COLO668 (cell line): ENCODE results near the gene ZG16.

Source experiments
- DNase-seq: peaks from one replicate; lab custom pipeline; 2025; ENCODE audit not compliant: unreplicated experiment; lab: John Stamatoyannopoulos, UW

ZG16 gene

DNA sequence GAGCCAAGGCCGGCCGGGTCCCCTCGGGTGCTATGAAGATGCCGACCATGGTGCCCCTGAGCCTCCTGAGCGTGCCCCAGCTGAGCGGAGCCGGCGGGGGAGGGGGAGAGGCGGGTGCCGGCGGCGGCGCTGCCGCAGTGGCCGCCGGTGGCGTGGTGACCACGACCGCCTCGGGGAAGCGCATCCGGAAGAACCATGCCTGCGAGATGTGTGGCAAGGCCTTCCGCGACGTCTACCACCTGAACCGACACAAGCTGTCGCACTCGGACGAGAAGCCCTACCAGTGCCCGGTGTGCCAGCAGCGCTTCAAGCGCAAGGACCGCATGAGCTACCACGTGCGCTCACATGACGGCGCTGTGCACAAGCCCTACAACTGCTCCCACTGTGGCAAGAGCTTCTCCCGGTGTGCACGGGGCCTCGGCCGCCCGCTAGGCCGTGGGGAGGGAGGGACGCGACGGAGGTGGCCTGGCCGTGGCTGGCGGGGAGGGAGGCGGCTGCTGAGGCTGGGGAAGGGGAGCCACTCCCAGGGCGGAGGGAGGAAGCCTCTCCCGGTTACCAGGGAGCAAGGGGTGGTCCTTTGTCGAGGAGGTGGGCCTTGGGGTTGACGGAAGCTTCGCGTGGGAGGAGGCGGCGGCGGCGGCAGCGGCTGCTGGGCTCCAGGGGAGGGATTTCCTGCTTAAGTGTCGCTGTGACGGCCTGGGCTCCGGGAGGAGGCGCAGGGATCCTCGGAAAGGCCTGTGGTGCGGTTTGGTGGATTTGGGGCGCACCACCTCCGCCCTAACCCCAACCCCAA, 29.6 kb downstream of the ZG16 start:
- peak; percentile 85 for DNase-seq

DNA sequence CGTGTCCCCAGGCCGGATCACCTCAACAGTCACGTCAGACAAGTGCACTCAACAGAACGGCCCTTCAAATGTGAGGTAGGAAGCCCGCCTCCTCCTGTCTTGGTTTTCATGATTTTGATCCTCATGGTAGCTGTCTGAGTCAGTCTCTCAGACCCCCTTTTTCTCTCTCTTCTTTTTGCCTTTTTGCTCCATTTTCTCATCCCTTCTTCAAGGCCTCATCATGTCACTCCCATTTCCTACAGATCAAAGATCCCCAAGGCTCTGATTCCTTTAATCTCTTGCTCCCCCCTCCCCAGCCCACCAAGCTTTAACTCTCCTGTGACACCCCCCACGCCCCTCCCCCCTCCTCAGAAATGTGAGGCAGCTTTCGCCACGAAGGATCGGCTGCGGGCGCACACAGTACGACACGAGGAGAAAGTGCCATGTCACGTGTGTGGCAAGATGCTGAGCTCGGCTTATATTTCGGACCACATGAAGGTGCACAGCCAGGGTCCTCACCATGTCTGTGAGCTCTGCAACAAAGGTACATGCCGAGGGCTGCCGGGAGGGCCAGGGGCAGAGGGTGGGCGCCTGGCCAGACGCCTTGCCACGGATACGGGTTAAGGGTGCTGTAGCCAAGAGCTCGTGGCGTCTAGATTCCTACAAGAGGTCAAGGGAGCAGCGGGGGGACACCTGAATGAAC, 30.3 kb downstream of the ZG16 start:
- peak; percentile 11 for DNase-seq

DNA sequence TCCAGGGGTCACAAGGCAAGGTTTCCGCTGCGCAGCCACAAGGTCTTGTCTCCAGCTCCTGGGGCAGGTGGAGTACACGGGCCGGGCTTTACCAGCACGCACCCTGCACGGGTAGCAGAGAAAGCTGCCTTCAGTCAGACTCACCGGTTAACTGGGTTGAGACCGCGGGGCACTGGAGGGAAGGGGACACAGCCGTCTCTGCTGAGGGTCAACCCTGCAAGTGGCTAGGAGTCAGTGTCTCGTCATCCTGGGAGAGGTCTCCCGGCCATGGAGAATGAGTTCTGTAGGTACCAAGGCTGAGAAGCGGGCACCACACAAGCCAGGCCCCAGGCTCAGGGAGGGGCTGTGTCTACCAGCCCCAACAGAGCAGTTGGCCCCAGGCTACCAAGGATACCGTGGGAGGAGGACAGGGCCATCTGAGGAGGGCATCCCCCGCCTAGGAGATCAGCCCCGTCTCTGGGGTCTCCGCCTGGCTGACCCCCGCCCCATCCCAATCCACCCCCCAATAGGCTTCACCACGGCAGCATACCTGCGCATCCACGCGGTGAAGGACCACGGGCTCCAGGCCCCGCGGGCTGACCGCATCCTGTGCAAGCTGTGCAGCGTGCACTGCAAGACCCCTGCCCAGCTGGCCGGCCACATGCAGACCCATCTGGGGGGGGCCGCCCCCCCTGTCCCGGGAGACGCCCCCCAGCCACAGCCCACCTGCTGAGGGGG, 31.1 kb downstream of the ZG16 start:
- no peak for DNase-seq

DNA sequence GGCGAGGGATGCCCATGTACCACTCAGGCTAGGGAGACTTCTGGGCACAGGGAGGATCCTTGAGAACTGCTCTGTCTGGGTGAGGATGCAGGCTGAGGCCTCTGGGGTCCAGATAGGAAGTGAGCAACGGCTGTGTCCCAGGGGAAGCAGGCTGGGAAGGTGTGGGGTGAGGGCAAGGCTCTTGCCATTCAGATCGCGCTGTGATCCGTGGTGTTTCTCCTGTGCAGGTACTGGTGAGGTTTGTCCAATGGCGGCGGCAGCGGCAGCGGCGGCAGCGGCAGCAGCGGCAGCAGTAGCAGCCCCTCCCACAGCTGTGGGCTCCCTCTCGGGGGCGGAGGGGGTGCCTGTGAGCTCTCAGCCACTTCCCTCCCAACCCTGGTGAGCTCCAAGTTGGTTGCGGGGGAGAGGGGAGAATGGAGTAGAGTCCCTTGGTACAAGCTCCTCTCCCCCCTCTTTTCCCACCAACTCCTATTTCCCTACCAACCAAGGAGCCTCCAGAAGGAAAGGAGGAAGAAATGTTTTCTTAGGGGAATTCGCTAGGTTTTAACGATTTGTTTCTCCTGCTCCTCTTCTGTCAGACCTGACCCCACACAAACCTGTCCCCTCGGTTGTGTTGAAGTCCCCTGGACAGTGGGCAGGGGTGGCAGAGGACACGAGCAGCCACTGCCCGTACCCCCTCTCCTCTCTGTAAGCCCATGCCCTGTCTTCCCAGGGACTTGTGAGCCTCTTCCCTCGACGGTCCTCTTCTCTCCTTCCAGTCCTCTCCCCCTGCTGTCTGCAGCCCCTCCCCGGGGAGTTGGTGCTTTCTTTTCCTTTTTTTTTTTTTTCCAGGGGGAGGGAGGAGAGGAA, 32.0 kb downstream of the ZG16 start:
- DNase-seq = peak; percentile 15

DNA sequence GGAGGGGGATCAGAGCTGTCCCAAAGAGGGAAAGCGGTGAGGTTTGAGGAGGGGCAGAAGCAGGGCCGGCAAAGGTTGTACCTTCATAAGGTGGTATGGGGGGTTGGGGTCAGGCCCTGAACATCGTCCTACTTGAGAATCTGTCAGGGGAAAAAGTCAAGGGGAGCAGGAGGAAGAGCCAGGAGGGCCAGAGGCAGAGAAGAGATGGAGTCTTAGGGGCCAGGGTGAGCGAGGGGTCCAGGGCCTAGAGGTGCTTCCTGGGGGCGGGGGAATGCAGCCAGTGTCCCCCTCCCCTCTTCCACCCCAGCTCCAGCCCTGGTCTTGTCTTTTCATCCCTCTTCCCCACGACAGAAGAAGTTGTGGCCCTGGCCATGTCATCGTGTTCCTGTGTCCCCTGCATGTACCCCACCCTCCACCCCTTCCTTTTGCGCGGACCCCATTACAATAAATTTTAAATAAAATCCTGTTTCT, 32.7 kb downstream of the ZG16 start:
- no peak for DNase-seq

DNA sequence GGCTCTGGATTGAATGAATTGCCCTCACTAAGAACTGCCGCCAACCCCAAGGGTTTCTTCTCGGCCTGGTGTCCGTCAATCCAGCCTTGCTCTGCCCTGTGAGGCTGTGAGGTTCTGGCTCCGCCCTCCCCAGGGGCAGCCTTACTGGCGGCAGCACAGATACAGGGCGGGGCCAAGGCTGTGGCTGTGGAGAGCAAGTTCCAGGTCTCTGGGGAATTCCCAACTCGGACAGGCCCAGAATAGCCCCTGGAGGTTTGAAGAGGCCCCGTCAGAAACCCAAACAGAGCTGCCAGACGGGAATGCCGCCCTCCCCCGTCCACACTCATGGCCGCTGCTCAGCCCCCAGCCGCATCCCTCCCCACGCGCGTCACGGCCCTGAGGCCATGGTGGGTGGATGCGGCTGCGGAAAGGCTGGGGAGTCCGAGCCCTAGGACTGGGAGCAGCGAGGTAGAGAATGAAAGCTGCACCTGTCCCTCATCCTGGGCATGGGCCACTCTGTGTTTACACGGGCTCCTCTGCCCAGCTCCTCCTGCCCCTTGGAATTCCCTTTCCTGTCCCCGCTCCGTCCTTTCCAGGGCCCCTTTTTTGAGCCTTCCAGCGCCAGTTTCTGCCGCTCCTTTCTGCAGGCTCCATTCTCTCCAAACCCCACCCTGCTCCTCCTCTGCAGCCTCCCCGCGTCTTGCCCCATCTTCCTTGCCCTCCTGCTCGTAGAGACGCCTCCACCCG, 33.3 kb downstream of the ZG16 start:
- DNase-seq = peak; percentile 92

DNA sequence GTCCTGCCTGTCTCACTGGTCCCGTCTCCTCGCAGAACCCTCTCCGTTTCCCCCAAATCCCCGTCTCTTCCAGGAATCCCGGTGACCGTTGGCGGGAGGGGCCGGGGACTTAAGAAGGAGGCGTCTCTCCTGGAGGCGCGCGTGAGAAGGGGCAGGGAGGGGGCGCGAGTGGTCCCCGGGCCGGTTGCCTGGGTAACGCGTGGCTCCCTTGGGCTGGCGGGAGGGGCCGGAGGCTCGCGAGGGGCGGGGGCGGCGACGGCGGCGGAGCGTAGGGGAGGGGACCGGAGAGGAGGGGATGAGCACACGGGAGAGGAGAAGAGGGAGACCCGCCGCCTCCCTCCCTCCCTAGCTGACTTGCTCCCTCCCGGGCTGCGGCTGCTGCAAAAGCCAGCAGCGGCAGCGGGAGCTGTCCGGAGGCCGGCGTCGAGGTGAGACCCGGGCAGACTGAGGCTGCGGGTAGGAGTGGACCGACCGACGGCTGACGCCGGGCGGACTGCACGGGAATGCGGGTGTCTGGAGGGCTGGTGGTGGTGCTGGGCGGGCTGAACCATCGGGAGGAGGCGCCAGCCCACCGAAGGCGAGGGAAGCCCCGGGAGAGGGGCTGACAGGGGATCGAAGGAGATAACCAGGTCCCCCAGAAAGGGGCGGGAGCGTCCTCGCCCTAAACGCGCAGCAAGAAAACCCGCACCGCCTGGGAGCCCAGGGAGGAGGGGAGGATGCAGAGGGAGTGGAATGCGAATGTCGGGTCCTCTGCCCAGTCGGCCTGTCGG, 34.0 kb downstream of the ZG16 start, which contains the start of gene PRRT2:
TSS of gene PRRT2 (plus strand) at position 298 of the 770 bp plus-strand sequence. CDS start 862 bp downstream, outside the sequence.
- DNase-seq = peak; percentile 54

DNA sequence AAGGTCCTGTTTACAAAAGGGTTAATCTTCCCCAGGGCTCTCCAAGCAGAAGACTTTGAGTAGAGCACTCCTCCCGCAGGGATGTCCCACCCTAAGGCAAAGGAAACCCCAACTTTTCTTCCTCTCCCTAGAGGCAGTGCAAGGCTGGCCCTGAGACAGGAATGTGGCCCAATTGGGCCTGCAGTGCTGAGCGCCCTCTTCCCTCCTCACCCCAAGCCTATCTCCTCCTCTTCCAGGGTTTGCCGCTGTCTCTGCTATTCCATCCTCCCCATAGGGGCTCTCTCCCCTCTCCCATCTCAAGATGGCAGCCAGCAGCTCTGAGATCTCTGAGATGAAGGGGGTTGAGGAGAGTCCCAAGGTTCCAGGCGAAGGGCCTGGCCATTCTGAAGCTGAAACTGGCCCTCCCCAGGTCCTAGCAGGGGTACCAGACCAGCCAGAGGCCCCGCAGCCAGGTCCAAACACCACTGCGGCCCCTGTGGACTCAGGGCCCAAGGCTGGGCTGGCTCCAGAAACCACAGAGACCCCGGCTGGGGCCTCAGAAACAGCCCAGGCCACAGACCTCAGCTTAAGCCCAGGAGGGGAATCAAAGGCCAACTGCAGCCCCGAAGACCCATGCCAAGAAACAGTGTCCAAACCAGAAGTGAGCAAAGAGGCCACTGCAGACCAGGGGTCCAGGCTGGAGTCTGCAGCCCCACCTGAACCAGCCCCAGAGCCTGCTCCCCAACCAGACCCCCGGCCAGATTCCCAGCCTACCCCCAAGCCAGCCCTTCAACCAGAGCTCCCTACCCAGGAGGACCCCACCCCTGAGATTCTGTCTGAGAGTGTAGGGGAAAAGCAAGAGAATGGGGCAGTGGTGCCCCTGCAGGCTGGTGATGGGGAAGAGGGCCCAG, 34.9 kb downstream of the ZG16 start:
- DNase-seq = no peak

DNA sequence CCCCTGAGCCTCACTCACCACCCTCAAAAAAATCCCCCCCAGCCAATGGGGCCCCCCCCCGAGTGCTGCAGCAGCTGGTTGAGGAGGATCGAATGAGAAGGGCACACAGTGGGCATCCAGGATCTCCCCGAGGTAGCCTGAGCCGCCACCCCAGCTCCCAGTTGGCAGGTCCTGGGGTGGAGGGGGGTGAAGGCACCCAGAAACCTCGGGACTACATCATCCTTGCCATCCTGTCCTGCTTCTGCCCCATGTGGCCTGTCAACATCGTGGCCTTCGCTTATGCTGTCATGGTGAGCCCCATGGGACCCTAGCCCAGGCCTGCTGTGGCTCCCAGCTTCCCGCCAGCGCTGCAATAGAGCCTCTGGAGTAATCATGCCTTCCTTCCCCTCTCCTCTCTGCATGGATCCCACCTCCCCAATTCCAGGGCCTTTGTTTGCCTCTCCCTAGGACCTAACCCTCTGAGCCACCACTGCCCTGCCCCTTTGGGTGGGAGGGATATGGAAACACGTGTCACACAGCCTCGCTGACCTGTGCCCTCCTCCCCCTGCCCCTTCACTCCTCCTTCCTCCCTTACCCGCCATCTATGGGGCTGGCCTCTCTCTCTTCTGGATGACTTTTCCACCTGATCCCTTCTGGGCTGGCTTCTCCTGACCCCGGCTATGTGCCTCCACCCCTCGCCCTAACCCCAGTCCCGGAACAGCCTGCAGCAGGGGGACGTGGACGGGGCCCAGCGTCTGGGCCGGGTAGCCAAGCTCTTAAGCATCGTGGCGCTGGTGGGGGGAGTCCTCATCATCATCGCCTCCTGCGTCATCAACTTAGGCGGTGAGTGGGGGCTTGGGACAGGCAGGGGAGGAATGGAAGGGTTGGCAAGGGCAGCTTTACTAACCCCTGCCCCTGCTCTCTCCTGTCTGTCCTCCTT, 35.8 kb downstream of the ZG16 start:
- DNase-seq = no peak

DNA sequence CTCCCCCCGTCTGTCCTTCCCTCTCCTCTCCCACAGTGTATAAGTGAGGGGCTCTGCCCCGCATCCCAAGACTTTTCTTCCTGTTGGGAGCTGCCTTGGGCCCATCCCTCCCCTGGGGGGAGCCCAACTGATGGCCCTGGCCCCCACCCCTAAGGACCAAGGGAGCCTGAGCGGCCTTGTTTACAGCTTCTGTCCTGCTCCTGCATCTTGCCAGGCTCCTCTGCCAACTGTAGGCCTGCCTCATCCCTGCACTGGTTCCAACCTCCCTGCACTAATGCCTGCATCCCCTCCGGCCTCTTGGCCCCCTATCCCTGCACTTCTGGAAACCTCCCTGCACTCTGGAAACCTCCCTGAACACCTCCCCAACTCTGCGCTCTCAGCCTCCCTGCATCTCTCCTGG, 36.5 kb downstream of the ZG16 start:
- DNase-seq = no peak

DNA sequence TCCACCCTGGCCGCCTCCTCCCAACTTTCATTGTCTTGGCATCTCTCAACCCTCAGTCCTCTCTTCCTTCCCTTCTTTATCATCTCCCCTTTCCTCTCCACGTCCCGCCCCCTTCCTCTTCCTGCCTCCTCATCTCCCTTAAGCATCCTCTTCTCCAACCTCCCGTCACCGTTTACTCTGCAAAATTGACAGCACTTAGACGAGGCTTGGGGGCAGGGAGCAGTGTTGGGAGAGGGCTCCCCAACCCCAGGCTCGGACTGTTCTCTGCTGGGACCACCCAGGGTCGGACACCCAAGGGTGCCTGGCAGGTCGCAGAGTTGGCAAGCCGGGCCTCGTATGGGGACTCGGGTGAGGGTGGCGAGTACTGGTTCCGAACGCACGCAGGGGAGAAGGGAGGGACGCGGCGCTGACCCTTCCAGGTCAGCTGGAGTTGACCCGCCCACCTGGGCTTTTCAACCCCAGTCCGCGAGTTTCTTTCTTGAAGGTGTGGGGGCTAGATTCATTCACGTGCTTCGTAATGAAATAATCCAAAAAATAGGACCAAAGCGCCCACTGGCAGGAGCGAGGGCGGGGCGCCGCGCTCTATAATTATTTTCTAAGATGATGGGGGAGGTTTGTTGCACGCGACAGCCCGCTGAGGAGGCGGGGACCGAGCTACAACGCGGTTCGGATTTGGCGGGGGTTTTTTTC, 37.1 kb downstream of the ZG16 start:
- peak; percentile 54 for DNase-seq

DNA sequence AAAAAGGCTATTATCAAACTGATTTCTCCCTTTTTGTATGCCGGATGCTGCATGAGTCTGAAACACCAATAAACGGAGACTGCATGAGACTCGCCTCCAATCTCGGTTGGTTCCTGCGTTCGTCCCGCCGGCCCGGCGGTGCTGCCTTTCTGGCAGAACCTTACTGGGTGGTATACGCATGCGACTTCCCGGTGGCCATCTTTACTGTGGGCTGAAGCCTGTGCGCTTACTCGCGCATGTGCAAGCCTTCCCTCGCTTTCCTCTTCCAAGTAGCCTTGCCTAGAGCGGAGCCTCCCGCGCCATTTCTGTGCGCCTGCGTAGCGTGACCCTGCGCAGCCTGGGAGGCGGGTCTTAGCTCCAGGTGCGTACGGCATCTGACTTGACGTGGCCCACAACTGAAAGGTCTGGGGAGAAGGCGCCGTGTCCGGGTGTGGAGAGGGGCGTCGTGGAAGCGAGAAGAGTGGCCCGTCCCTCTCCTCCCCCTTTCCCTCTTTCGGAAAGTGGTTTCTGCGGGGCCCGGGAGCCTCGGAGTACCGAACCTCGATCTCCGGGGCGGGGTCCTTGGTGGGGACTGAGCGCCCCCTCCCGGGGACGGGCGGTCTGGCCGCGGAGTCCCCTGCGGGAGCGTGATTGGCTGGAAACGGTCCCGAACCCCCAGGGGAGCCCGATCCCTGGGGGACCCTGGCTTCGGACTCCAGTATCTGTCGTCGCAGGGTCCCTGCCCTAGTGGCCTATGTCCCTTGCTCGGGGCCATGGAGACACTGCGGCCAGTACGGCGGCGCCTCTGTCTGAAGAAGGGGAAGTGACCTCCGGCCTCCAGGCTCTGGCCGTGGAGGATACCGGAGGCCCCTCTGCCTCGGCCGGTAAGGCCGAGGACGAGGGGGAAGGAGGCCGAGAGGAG, 38.0 kb downstream of the ZG16 start, which contains the start of gene PAGR1:
TSS of gene PAGR1 (plus strand) at position 360 of the 901 bp plus-strand sequence. CDS start at position 734, 374 bp downstream.
- DNase-seq = peak; percentile 98

DNA sequence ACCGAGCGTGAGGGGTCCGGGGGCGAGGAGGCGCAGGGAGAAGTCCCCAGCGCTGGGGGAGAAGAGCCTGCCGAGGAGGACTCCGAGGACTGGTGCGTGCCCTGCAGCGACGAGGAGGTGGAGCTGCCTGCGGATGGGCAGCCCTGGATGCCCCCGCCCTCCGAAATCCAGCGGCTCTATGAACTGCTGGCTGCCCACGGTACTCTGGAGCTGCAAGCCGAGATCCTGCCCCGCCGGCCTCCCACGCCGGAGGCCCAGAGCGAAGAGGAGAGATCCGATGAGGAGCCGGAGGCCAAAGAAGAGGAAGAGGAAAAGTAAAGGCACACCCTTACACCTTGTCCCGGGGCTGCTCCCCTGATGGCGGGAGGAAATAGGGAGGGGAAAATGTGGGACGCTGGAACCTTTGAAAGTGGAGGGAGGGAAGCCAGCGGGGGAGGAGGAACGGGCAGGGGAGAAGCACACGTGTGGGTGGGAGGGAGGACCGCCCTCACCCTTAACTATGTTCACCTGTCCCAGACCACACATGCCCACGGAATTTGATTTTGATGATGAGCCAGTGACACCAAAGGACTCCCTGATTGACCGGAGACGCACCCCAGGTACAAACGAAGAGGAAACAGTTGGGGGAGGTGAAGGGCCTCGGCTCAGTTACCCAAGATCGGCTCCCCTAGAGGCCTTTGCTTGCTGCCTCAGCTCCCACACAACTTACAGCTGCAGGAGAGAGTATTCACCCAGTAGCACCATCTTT, 38.8 kb downstream of the ZG16 start:
- DNase-seq = peak; percentile 67

DNA sequence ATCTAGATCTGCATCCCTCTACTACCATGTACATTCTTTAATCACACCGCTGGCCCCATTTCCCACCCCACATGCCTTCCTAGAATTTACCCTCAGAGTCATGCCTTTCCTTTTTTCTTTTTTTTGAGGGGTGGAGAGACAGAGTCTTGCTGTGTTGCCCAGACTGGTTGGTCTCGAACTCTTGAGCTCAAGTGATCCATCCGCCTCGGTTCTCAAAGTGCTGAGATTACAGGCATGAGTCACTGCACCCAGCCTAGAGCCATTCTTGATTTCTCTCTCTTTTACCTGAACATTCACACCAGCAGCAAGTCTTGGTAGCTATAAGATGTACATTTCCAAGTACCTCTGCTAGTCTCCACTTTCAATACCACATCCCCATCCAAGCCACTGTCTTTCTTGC, 40.0 kb downstream of the ZG16 start:
- DNase-seq = no peak

DNA sequence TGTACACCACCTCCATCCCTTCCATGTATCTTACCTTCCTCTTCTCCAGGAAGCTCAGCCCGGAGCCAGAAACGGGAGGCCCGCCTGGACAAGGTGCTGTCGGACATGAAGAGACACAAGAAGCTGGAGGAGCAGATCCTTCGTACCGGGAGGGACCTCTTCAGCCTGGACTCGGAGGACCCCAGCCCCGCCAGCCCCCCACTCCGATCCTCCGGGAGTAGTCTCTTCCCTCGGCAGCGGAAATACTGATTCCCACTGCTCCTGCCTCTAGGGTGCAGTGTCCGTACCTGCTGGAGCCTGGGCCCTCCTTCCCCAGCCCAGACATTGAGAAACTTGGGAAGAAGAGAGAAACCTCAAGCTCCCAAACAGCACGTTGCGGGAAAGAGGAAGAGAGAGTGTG, 41.5 kb downstream of the ZG16 start:
- peak; percentile 15 for DNase-seq
